HFFc6 (cell line): ENCODE measurements around the gene CCM2. TPM values are rescaled to one million over a fixed set of nuclear protein-coding genes. Genes with fewer than 3 reads are reported as not detected.

Experiments
- DNase-seq: peaks from one replicate; pipeline ENCODE4 v3.0.0-alpha.2; 2018
- H3K27ac Mint-ChIP-seq: 2 replicates; pipeline ENCODE4 v1.8.0; 2020; ENCODE audit warnings: mild to moderate bottlenecking, mixed read lengths
- H3K27me3 Mint-ChIP-seq: 2 replicates; pipeline ENCODE4 v1.8.0; 2021; ENCODE audit warnings: mild to moderate bottlenecking, moderate library complexity, mixed read lengths; ENCODE audit not compliant: insufficient read depth
- H3K36me3 Mint-ChIP-seq: 2 replicates; pipeline ENCODE4 v1.8.0; 2021; ENCODE audit warnings: low read depth, mixed read lengths
- H3K4me1 Mint-ChIP-seq: 2 replicates; pipeline ENCODE4 v1.8.0; 2020; ENCODE audit warnings: low read depth, mixed read lengths
- H3K4me3 Mint-ChIP-seq: 2 replicates; pipeline ENCODE4 v1.8.0; 2020; ENCODE audit warnings: mild to moderate bottlenecking, moderate library complexity, mixed read lengths
- H3K9me3 Mint-ChIP-seq: 2 replicates; pipeline ENCODE4 v1.8.0; 2020; ENCODE audit warnings: mild to moderate bottlenecking, mixed read lengths
- CTCF ChIP-seq: fragments of 200-600 bp; sonication (generic); IDR thresholded peaks from 2 replicates; pipeline ENCODE4 v1.5.0; 2021; ENCODE audit warnings: antibody characterized with exemption, mild to moderate bottlenecking
- total RNA-seq, 6 experiments: library from RNA; stranded (reverse); fragmentation: NEBNext Ultra II Directional; extraction: Animal tissue kit (Norgen Biotek cat#: 25700); gene quantifications; 2 replicates in 1 of 6; 3 replicates in 5 of 6; pipeline ENCODE4 v1.2.3, GENCODE V29; 2021

The CCM2 gene
- total RNA-seq, 6 experiments from 2014 or later = 50.3 to 57.4 (median 52.7) TPM

- H3K4me3 Mint-ChIP-seq = no peak overlapping the region
- no peaks in the 10 kb centered on the region; the same call in 1 of the 2 replicates for H3K27me3 Mint-ChIP-seq
- DNase-seq = no peak
- peaks cover 12% of the 10 kb centered on the region for H3K36me3 Mint-ChIP-seq
- H3K4me1 Mint-ChIP-seq = peaks cover 6% of the 10 kb centered on the region; the same call in 1 of the 2 replicates
- no peaks in the 10 kb centered on the region for H3K9me3 Mint-ChIP-seq
- no peak overlapping the region for H3K27ac Mint-ChIP-seq
- no peak for TF ChIP-seq CTCF
These were observed 61.9 kb downstream of the CCM2 start for GRCh38 chr7:45061806-45062425.

GRCh38 chr7:45064047-45064725 is 64.2 kb downstream of the CCM2 start:
- H3K4me1 Mint-ChIP-seq = peaks cover 6% of the 10 kb centered on the region; the same call in 1 of the 2 replicates
- H3K27ac Mint-ChIP-seq = no peak overlapping the region
- H3K27me3 Mint-ChIP-seq = no peaks in the 10 kb centered on the region; the same call in 1 of the 2 replicates
- TF ChIP-seq CTCF = no peak
- H3K9me3 Mint-ChIP-seq = no peaks in the 10 kb centered on the region
- H3K36me3 Mint-ChIP-seq = peaks cover 12% of the 10 kb centered on the region
- no peak for DNase-seq
- no peak overlapping the region for H3K4me3 Mint-ChIP-seq

DNA sequence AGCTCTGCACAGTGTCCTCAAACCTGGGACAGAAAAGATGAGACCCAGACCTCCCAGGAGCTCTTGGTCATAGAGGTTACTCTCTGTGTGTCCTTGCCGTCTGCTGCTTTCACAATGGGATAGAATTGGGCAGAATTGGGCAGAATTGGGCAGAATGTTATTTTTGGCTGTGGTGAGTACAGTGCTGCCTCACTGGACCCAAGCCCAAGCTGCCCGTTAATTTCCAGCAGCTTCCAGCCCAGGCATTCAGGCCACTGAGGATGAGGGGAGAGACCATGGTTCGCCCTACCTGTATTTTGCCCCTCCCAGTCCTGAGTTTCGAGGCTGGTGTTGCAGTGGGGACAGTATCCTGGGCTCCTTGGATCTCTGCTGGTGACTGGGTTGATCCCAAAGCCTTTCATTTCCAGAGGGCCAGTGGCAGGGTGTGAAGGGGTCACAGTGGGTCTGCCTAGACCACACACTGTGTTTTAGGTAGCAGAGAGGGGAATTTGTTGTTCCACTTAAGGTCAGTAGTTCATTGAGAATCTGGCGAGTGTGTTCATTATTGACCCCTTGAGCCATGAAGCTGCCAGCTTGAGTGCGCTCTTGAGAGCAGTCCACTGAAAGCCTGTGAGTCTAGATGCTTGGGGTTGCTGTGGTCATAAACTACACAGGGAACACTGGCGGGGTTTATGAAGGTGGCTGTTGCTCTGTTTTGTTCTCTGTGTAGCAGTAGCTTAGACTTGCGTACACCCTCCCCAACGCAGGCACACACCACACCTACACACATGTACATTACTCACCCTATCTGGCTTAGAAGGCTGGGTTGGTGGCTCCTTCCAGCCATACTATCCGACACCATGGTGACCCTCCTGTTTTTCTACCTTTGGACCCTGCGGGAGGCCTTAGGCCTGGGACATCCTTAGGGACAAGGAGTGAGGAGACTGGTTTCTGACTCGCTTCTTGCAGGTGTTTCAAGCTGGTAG is 65.3 kb downstream of the CCM2 start:
- no peak for TF ChIP-seq CTCF
- H3K4me3 Mint-ChIP-seq = no peak overlapping the region
- no peak overlapping the region for H3K27ac Mint-ChIP-seq
- no peaks in the 10 kb centered on the region for H3K9me3 Mint-ChIP-seq
- peaks cover 12% of the 10 kb centered on the region for H3K36me3 Mint-ChIP-seq
- DNase-seq = no peak
- H3K27me3 Mint-ChIP-seq = no peaks in the 10 kb centered on the region; the same call in 1 of the 2 replicates
- H3K4me1 Mint-ChIP-seq = peaks cover 6% of the 10 kb centered on the region; the same call in 1 of the 2 replicates

DNA sequence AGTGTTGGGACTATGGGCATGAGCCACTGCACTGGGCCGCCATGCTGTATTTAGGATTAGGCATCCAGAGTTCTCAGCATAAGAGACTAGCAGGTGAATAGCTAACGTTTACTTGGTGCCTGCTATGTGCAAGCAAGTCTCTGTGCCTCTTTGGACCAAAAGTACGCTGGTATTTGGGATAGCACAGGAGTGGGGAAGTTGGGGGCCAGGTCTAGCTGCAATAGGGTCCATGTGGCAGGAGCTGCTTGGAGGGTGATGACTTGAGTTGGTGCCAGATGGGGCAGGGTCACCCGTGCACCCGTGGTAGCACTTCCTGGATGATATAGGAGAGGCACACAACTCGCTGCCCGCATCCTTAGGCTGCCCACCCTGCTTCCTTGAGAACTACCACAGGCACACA is 66.4 kb downstream of the CCM2 start:
- H3K9me3 Mint-ChIP-seq = no peaks in the 10 kb centered on the region
- H3K27ac Mint-ChIP-seq = no peak overlapping the region
- peaks cover 6% of the 10 kb centered on the region; the same call in 1 of the 2 replicates for H3K4me1 Mint-ChIP-seq
- TF ChIP-seq CTCF = no peak
- peaks cover 12% of the 10 kb centered on the region for H3K36me3 Mint-ChIP-seq
- no peak overlapping the region for H3K4me3 Mint-ChIP-seq
- DNase-seq = no peak
- no peaks in the 10 kb centered on the region for H3K27me3 Mint-ChIP-seq

DNA sequence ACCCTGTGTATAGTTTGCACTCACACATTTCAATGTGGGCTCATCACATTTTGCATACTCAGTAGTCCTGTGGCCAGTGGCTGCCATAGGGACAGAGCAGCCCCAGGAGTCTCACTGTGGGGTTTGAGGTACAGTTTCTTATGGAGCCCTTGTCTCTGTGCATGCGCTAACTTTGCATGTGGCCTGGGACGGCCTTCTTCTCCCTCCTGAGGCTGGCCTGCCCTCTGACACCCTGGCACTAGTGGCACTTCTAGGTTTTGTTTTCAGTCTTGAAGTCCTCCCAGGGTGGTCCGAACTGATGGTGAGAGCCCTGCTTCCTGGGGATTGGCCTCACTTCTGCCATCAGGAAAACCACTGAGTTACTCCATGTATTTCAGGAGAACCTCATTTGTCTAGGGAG is 67.6 kb downstream of the CCM2 start:
- no peak for TF ChIP-seq CTCF
- Mint-ChIP-seq H3K27ac (no peak overlapping the region), H3K9me3 (no peaks in the 10 kb centered on the region), H3K4me3 (no peak overlapping the region), H3K36me3 (peaks cover 12% of the 10 kb centered on the region), H3K27me3 (no peaks in the 10 kb centered on the region), H3K4me1 (no peaks in the 10 kb centered on the region)
- no peak for DNase-seq
